ENCODE results near the gene FANCL. TPM values are rescaled to one million over a fixed set of nuclear protein-coding genes. Genes with fewer than 3 reads are reported as not detected.
"Not testable (repeated sequence)": the region's sequence is repeated elsewhere in the genome, so short reads cannot be mapped to it uniquely, and the experiment has no call there.

The FANCL gene
- polyA plus RNA-seq, 2 donors: 9.4 to 22.0 TPM

GRCh38 chr2:58215429-58215828, 25.7 kb downstream of the FANCL start:
- H3K27ac ChIP-seq (ENCODE audit: low read depth in 2 of 2, low read length in 1 of 2): no peak overlapping the region
- WGBS, 2 donors: 56 to 74% methylated on average over 1 of the region's 1 CpG

DNA sequence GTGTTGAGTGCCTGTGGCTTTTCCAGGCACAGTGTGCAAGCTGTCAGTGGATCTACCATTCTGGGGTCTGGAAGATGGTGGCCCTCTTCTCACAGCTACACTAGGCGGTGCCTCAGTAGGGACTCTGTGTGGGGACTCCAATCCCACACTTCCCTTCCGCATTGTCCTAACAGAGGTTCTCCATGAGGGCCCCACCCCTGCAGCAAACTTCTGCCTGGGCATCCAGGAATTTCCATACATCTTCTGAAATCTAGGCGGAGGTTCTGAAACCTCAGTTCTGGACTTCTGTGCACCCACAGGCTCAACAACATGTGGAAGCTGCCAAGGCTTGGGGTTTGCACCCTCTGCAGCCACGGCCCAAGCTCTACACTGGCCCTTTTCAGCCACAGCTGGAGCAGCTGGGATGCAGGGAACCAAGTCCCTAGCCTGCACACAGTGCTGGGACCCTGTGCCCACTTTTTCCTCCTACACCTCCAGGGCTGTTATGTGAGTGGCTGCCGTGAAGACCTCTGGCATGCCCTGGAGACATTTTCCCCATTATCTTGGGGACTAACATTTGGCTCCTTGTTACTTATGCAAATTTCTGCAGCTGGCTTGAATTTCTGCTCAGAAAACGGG, 30.1 kb downstream of the FANCL start:
- 96 to 97% methylated on average over 6 of the region's 6 CpGs for WGBS, 2 donors
- not testable (repeated sequence) for H3K9me3 ChIP-seq (ENCODE audit: control insufficient read depth in 2 of 2, insufficient read depth in 1 of 2, low read depth in 1 of 2, low read length in 1 of 2); H3K4me3 ChIP-seq (ENCODE audit: low read depth in 1 of 2, low read length in 2 of 2)

More at GRCh38 chr2:58215429-58215828, 25.7 kb downstream of the FANCL start:
- H3K4me3 ChIP-seq (ENCODE audit: low read depth in 1 of 2, low read length in 2 of 2): no peak overlapping the region
- peaks cover 0 to 2% of the 10 kb centered on the region in 2 donors for H3K36me3 ChIP-seq (ENCODE audit: control insufficient read depth in 2 of 2, insufficient read depth in 2 of 2, low read length in 1 of 2)
- H3K27me3 ChIP-seq (ENCODE audit: control insufficient read depth in 1 of 2, insufficient read depth in 2 of 2, low read length in 2 of 2): no peaks in the 10 kb centered on the region
- H3K4me1 ChIP-seq (ENCODE audit: control insufficient read depth in 2 of 2, insufficient read depth in 2 of 2, low read length in 1 of 2): no peaks in the 10 kb centered on the region
- H3K9me3 ChIP-seq (ENCODE audit: control insufficient read depth in 2 of 2, insufficient read depth in 1 of 2, low read depth in 1 of 2, low read length in 1 of 2): peaks cover 0 to 3% of the 10 kb centered on the region in 2 donors

DNA sequence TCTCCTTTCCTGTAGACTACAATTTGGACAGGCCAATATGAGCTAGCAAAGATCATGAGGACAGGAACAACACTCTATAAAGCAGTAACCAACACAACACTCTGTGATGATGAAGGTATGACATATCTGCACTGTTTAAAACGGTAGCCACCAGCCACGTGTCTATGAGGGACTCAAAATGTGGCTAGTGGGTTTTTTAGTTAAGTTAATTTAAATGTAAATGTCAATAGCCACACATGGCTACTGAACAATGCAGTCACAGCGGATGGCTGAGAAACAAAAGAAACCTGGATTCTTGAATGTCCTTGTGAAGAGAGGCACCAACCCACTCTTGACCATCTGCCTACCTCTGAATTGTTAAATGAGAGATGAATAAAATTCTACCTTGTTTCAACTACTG, 33.9 kb downstream of the FANCL start:
- Histone ChIP-seq H3K4me3 (ENCODE audit: low read depth in 1 of 2, low read length in 2 of 2) (no peak overlapping the region), H3K4me1 (ENCODE audit: control insufficient read depth in 2 of 2, insufficient read depth in 2 of 2, low read length in 1 of 2) (no peaks in the 10 kb centered on the region), H3K27ac (ENCODE audit: low read depth in 2 of 2, low read length in 1 of 2) (no peak overlapping the region), H3K9me3 (ENCODE audit: control insufficient read depth in 2 of 2, insufficient read depth in 1 of 2, low read depth in 1 of 2, low read length in 1 of 2) (peaks cover 0 to 3% of the 10 kb centered on the region in 2 donors), H3K27me3 (ENCODE audit: control insufficient read depth in 1 of 2, insufficient read depth in 2 of 2, low read length in 2 of 2) (no peaks in the 10 kb centered on the region), H3K36me3 (ENCODE audit: control insufficient read depth in 2 of 2, insufficient read depth in 2 of 2, low read length in 1 of 2) (no peaks in the 10 kb centered on the region)
- 88 to 90% methylated on average over 3 of the region's 3 CpGs for WGBS, 2 donors

More for the DNA sequence above, 30.1 kb downstream of the FANCL start:
- H3K4me1 ChIP-seq (ENCODE audit: control insufficient read depth in 2 of 2, insufficient read depth in 2 of 2, low read length in 1 of 2); H3K27me3 ChIP-seq (ENCODE audit: control insufficient read depth in 1 of 2, insufficient read depth in 2 of 2, low read length in 2 of 2); H3K27ac ChIP-seq (ENCODE audit: low read depth in 2 of 2, low read length in 1 of 2); H3K36me3 ChIP-seq (ENCODE audit: control insufficient read depth in 2 of 2, insufficient read depth in 2 of 2, low read length in 1 of 2): not testable (repeated sequence)

- H3K4me3 ChIP-seq (ENCODE audit: low read depth in 1 of 2, low read length in 2 of 2): no peak overlapping the region
Measured at GRCh38 chr2:58206785-58207184, 34.3 kb downstream of the FANCL start.

DNA sequence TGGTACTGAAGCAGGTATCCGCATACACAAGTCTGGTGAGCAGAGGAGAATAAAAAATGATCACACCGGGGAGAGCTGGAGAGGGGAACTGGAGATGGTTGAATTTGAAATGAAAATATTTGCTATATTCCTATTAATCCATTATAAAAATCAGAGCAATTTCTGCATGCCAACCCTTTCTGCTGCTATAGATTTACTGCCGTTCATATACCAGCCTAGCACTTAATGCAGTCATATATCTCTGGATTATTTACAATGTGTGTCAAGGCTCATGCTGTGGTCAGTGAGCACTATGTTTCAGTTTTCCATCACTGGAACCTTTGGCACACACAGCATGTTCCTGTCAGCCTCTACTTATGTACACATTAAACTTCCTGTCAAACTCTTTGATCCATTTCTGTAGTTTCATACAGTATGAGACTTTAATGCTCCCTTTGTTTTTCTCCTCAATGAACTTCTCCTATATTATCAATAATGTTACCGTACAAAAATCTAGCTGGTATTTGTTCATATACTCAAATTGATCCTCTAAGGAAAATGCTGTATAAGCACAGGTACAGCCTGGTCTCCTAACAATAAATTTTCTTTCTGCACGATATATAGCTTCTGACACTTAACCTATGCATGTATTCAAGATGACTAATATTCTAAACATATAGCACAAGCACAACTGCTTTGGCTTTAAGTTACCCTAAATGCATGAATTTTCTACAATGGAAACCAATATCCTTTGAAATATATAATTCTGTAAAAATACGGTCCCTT, 36.7 kb downstream of the FANCL start:
- H3K36me3 ChIP-seq (ENCODE audit: control insufficient read depth in 2 of 2, insufficient read depth in 2 of 2, low read length in 1 of 2): no peaks in the 10 kb centered on the region
- WGBS, 2 donors: 80 to 86% methylated on average over 6 of the region's 6 CpGs
- H3K4me1 ChIP-seq (ENCODE audit: control insufficient read depth in 2 of 2, insufficient read depth in 2 of 2, low read length in 1 of 2): no peaks in the 10 kb centered on the region
- H3K27me3 ChIP-seq (ENCODE audit: control insufficient read depth in 1 of 2, insufficient read depth in 2 of 2, low read length in 2 of 2): no peaks in the 10 kb centered on the region
- no peaks in the 10 kb centered on the region for H3K9me3 ChIP-seq (ENCODE audit: control insufficient read depth in 2 of 2, insufficient read depth in 1 of 2, low read depth in 1 of 2, low read length in 1 of 2)
- H3K27ac ChIP-seq (ENCODE audit: low read depth in 2 of 2, low read length in 1 of 2): no peak overlapping the region
- no peak overlapping the region for H3K4me3 ChIP-seq (ENCODE audit: low read depth in 1 of 2, low read length in 2 of 2)

More at GRCh38 chr2:58206785-58207184, 34.3 kb downstream of the FANCL start:
- H3K36me3 ChIP-seq (ENCODE audit: control insufficient read depth in 2 of 2, insufficient read depth in 2 of 2, low read length in 1 of 2): no peaks in the 10 kb centered on the region
- no peaks in the 10 kb centered on the region for H3K4me1 ChIP-seq (ENCODE audit: control insufficient read depth in 2 of 2, insufficient read depth in 2 of 2, low read length in 1 of 2)
- 96 to 100% methylated on average over 1 of the region's 1 CpG for WGBS, 2 donors
- no peak overlapping the region for H3K27ac ChIP-seq (ENCODE audit: low read depth in 2 of 2, low read length in 1 of 2)
- peaks cover 0 to 3% of the 10 kb centered on the region in 2 donors for H3K9me3 ChIP-seq (ENCODE audit: control insufficient read depth in 2 of 2, insufficient read depth in 1 of 2, low read depth in 1 of 2, low read length in 1 of 2)
- H3K27me3 ChIP-seq (ENCODE audit: control insufficient read depth in 1 of 2, insufficient read depth in 2 of 2, low read length in 2 of 2): no peaks in the 10 kb centered on the region

GRCh38 chr2:58203018-58203417, 38.1 kb downstream of the FANCL start:
- Histone ChIP-seq H3K9me3 (ENCODE audit: control insufficient read depth in 2 of 2, insufficient read depth in 1 of 2, low read depth in 1 of 2, low read length in 1 of 2) (no peaks in the 10 kb centered on the region), H3K27ac (ENCODE audit: low read depth in 2 of 2, low read length in 1 of 2) (no peak overlapping the region), H3K27me3 (ENCODE audit: control insufficient read depth in 1 of 2, insufficient read depth in 2 of 2, low read length in 2 of 2) (no peaks in the 10 kb centered on the region), H3K4me3 (ENCODE audit: low read depth in 1 of 2, low read length in 2 of 2) (no peak overlapping the region), H3K36me3 (ENCODE audit: control insufficient read depth in 2 of 2, insufficient read depth in 2 of 2, low read length in 1 of 2) (no peaks in the 10 kb centered on the region), H3K4me1 (ENCODE audit: control insufficient read depth in 2 of 2, insufficient read depth in 2 of 2, low read length in 1 of 2) (no peaks in the 10 kb centered on the region)

DNA sequence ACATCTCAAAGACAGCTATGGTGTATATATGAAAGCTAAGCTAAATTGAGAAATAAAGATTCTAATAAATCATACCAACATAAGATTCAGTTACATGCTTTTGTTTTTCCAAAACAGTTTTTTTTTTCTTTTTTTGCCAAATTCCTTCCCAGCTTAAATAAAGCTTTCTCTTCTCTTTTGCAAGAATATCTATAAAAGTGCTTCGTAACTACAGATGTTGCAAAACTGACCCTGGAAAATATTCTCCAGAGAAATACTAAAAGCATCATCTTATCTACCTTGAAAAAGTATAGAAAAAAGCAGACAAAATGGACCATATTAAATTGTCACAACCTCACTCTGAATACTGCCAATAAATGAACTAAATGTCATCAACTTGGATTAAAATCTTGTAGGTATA, 38.7 kb downstream of the FANCL start:
- no peaks in the 10 kb centered on the region for H3K4me1 ChIP-seq (ENCODE audit: control insufficient read depth in 2 of 2, insufficient read depth in 2 of 2, low read length in 1 of 2)
- H3K27me3 ChIP-seq (ENCODE audit: control insufficient read depth in 1 of 2, insufficient read depth in 2 of 2, low read length in 2 of 2): no peaks in the 10 kb centered on the region
- H3K27ac ChIP-seq (ENCODE audit: low read depth in 2 of 2, low read length in 1 of 2): no peak overlapping the region
- no peak overlapping the region for H3K4me3 ChIP-seq (ENCODE audit: low read depth in 1 of 2, low read length in 2 of 2)
- H3K36me3 ChIP-seq (ENCODE audit: control insufficient read depth in 2 of 2, insufficient read depth in 2 of 2, low read length in 1 of 2): no peaks in the 10 kb centered on the region
- H3K9me3 ChIP-seq (ENCODE audit: control insufficient read depth in 2 of 2, insufficient read depth in 1 of 2, low read depth in 1 of 2, low read length in 1 of 2): no peaks in the 10 kb centered on the region
- WGBS, 2 donors: 86 to 95% methylated on average over 1 of the region's 1 CpG

DNA sequence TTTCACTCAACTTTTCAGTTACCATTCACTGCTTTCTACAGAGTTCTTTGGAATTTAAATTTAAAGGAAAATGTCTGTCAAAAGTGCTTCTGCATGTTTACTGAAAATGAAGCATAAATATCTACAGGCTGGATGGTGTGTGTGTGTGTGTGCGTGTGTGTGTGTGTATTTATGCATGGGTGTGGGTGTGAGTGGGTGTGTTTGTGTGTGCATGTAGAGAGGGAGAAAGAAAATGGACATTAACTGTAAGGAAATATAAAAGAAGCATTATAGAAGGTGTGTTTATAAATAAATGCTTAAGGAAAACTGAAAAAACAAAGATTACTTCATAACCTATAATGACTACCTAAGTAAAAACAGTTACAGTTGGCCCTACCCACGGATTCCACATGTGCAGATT, 43.2 kb downstream of the FANCL start:
- Histone ChIP-seq H3K9me3 (ENCODE audit: control insufficient read depth in 2 of 2, insufficient read depth in 1 of 2, low read depth in 1 of 2, low read length in 1 of 2) (no peaks in the 10 kb centered on the region), H3K4me1 (ENCODE audit: control insufficient read depth in 2 of 2, insufficient read depth in 2 of 2, low read length in 1 of 2) (no peaks in the 10 kb centered on the region), H3K4me3 (ENCODE audit: low read depth in 1 of 2, low read length in 2 of 2) (no peak overlapping the region), H3K27ac (ENCODE audit: low read depth in 2 of 2, low read length in 1 of 2) (no peak overlapping the region), H3K27me3 (ENCODE audit: control insufficient read depth in 1 of 2, insufficient read depth in 2 of 2, low read length in 2 of 2) (no peaks in the 10 kb centered on the region), H3K36me3 (ENCODE audit: control insufficient read depth in 2 of 2, insufficient read depth in 2 of 2, low read length in 1 of 2) (no peaks in the 10 kb centered on the region)
- 95 to 97% methylated on average over 2 of the region's 2 CpGs for WGBS, 2 donors

GRCh38 chr2:58195662-58196061, 45.5 kb downstream of the FANCL start:
- no peak overlapping the region for H3K4me3 ChIP-seq (ENCODE audit: low read depth in 1 of 2, low read length in 2 of 2)
- WGBS, 2 donors: 95 to 100% methylated on average over 1 of the region's 1 CpG

DNA sequence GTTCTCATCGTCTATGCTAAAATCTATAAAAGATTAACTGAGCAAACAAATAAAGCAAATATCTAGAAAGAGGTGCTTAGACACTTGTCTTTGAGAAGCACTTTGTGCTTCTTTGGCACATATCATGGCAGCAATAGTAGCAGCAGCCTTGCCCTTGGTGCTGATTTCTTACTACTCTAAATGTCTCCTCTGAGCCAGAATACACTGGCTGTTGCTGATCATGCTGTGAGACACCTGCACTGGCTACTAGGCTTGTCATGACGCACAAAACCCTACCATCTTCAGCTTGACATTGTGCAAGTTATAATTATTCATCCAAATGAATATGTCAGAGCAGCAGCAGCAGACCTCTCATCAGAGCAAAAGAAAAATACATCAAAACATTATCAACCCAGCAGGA, 46.7 kb downstream of the FANCL start:
- no peaks in the 10 kb centered on the region for H3K9me3 ChIP-seq (ENCODE audit: control insufficient read depth in 2 of 2, insufficient read depth in 1 of 2, low read depth in 1 of 2, low read length in 1 of 2)
- H3K27ac ChIP-seq (ENCODE audit: low read depth in 2 of 2, low read length in 1 of 2): no peak overlapping the region
- no peaks in the 10 kb centered on the region for H3K36me3 ChIP-seq (ENCODE audit: control insufficient read depth in 2 of 2, insufficient read depth in 2 of 2, low read length in 1 of 2)
- H3K4me3 ChIP-seq (ENCODE audit: low read depth in 1 of 2, low read length in 2 of 2): no peak overlapping the region
- WGBS, 2 donors: 83 to 89% methylated on average over 2 of the region's 2 CpGs
- H3K4me1 ChIP-seq (ENCODE audit: control insufficient read depth in 2 of 2, insufficient read depth in 2 of 2, low read length in 1 of 2): no peaks in the 10 kb centered on the region
- no peaks in the 10 kb centered on the region for H3K27me3 ChIP-seq (ENCODE audit: control insufficient read depth in 1 of 2, insufficient read depth in 2 of 2, low read length in 2 of 2)

More at GRCh38 chr2:58195662-58196061, 45.5 kb downstream of the FANCL start:
- Histone ChIP-seq H3K4me1 (ENCODE audit: control insufficient read depth in 2 of 2, insufficient read depth in 2 of 2, low read length in 1 of 2) (no peaks in the 10 kb centered on the region), H3K27ac (ENCODE audit: low read depth in 2 of 2, low read length in 1 of 2) (no peak overlapping the region), H3K27me3 (ENCODE audit: control insufficient read depth in 1 of 2, insufficient read depth in 2 of 2, low read length in 2 of 2) (no peaks in the 10 kb centered on the region), H3K36me3 (ENCODE audit: control insufficient read depth in 2 of 2, insufficient read depth in 2 of 2, low read length in 1 of 2) (no peaks in the 10 kb centered on the region), H3K9me3 (ENCODE audit: control insufficient read depth in 2 of 2, insufficient read depth in 1 of 2, low read depth in 1 of 2, low read length in 1 of 2) (no peaks in the 10 kb centered on the region)
